ENCODE results near the gene WNT5B. TPM values are rescaled to one million over a fixed set of nuclear protein-coding genes. Genes with fewer than 3 reads are reported as not detected.

WNT5B gene
- total RNA-seq, 1 donor from 2014 or later, result 11.3 TPM

GRCh38 chr12:1633459-1633858, 4.4 kb downstream of the WNT5B start:
- Mint-ChIP-seq H3K4me1 (ENCODE audit: unreplicated experiment) (peaks cover 16% of the 10 kb centered on the region), H3K4me3 (no peak overlapping the region), H3K9me3 (no peaks in the 10 kb centered on the region), H3K27ac (no peak overlapping the region), H3K27me3 (peaks cover 64% of the 10 kb centered on the region), H3K36me3 (peaks cover 24% of the 10 kb centered on the region)
- no peak for DNase-seq (ENCODE audit: extremely low spot score, unreplicated experiment)
- TF ChIP-seq, protein P1, sequence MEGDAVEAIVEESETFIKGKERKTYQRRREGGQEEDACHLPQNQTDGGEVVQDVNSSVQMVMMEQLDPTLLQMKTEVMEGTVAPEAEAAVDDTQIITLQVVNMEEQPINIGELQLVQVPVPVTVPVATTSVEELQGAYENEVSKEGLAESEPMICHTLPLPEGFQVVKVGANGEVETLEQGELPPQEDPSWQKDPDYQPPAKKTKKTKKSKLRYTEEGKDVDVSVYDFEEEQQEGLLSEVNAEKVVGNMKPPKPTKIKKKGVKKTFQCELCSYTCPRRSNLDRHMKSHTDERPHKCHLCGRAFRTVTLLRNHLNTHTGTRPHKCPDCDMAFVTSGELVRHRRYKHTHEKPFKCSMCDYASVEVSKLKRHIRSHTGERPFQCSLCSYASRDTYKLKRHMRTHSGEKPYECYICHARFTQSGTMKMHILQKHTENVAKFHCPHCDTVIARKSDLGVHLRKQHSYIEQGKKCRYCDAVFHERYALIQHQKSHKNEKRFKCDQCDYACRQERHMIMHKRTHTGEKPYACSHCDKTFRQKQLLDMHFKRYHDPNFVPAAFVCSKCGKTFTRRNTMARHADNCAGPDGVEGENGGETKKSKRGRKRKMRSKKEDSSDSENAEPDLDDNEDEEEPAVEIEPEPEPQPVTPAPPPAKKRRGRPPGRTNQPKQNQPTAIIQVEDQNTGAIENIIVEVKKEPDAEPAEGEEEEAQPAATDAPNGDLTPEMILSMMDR (conservative IDR thresholded peaks at IDR 0.05), result no peak

DNA sequence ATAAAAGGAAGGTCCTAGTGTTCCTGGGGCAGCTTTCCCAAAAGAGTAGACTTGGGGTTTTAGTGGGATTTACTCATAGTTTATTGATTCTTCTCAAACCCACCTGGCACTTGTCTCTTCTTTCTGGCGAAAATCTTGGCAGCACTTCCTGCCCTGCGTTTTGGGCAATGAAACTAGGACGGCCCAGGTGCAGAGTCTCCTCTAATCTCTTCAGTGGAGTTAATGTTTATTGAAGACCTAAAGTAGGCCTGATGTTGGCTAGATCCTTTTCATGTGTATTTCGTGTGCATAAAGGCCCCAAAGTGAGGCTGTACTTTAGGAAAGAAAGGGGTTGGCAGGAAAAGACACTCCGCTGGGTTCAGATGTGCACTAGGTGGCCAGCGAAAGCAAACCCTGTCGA, 5.1 kb downstream of the WNT5B start:
- Mint-ChIP-seq H3K27me3 (peaks cover 57% of the 10 kb centered on the region), H3K9me3 (no peaks in the 10 kb centered on the region), H3K4me1 (ENCODE audit: unreplicated experiment) (peaks cover 10% of the 10 kb centered on the region)

DNA sequence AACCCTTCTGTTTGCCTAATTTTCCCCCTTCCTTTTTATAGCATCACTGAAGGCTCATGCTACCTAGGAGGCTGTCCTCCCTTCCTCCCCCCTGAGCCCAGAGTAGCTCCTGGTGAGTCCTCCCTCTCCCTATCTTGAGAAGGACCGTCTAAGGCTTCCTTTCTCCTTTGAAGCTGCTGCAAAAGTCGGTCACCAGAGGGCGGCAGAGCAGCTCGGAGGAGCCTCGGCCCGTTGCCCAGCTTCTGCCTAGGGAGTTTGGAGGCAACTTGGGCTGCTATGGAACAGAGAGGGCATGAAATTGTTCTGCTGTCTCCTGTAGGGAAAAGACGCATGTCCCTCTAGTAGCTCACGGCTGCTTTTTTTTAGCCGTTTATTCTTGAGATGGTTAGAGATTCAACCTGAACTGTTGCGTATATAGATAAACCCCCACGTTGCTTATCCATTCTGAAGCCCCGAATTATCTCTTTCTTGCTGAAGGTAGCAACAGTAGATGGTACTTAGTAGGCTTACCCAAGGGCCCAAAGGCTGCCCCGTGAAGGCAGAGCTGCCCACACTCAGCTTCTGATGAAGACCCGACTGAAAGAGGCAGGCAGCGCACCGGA, 5.7 kb downstream of the WNT5B start:
- Mint-ChIP-seq H3K4me1 (ENCODE audit: unreplicated experiment) (peaks cover 6% of the 10 kb centered on the region), H3K9me3 (no peaks in the 10 kb centered on the region), H3K4me3 (peak overlapping the region; percentile 16), H3K36me3 (peaks cover 27% of the 10 kb centered on the region), H3K27ac (peak overlapping the region; percentile 47), H3K27me3 (peaks cover 51% of the 10 kb centered on the region)
- TF ChIP-seq, protein P1 (conservative IDR thresholded peaks at IDR 0.05), result peak; percentile 84
- no peak for DNase-seq (ENCODE audit: extremely low spot score, unreplicated experiment)

More for the DNA sequence above, 5.1 kb downstream of the WNT5B start:
- no peak for DNase-seq (ENCODE audit: extremely low spot score, unreplicated experiment)
- TF ChIP-seq, protein P1 (conservative IDR thresholded peaks at IDR 0.05), result no peak
- H3K4me3 Mint-ChIP-seq, result no peak overlapping the region
- peak overlapping the region; percentile 47 for H3K27ac Mint-ChIP-seq
- H3K36me3 Mint-ChIP-seq, result peaks cover 27% of the 10 kb centered on the region

DNA sequence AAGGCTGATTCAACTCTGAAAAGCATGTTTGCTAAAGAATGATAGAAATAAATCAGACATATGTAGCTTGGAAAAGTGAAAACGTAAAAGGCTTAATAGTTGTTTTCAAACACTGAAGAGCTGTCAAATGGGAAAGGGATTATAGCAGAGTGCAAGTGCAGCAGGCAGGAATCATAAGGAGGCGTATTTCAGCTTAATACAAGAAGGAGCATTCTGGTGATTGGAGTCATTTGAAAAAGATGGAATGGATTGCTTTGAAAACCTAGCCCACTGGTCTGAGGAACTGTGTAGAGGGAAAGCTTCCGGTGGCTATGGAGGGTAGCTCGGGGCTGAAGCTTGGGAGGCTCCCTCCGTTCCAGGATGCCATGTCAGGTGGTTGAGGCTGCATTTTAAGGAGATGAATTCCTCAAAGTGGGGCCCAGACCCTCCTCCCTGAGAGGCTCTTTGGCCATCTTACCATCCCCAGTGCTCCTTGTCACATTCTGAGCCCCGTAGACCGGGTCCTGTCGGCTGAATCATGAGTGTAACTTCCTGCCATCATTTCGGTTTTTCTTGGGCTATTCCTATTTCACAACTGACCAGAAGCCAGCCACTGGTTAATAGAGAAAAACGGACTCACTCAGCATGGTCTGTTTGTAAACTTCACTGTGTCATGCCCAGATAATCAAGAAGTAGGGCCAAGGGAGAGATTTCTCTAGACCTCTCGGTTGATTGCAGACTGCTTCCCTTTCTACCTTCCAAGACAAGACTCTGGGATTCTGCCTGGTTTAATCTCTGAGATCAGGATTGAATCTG, 6.5 kb downstream of the WNT5B start:
- H3K27me3 Mint-ChIP-seq, result peaks cover 49% of the 10 kb centered on the region
- no peaks in the 10 kb centered on the region for H3K9me3 Mint-ChIP-seq
- peaks cover 4% of the 10 kb centered on the region for H3K4me1 Mint-ChIP-seq (ENCODE audit: unreplicated experiment)
- TF ChIP-seq, protein P1 (conservative IDR thresholded peaks at IDR 0.05), result no peak
- H3K4me3 Mint-ChIP-seq, result no peak overlapping the region
- peaks cover 30% of the 10 kb centered on the region for H3K36me3 Mint-ChIP-seq
- DNase-seq (ENCODE audit: extremely low spot score, unreplicated experiment), result no peak
- H3K27ac Mint-ChIP-seq, result no peak overlapping the region

DNA sequence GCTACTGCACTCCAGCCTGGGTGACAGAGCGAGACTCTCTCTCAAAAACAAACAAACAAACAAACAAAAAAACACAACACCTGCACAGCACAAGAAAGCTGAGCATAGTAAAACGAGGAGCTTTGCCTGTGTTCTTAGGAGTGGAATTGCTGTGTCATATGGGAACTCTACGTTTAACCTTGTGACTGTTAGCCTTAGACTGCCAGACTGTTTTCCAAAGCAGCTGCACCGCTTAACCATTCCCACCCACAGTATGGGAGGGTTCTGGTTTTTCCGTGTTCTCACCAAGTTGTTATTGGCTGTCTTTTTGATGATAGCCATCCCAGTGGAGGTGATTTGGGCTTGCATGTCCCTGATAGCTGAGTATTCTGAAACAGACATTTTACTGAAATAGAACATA, 9.2 kb downstream of the WNT5B start:
- H3K36me3 Mint-ChIP-seq, result peaks cover 21% of the 10 kb centered on the region
- TF ChIP-seq, protein P1 (conservative IDR thresholded peaks at IDR 0.05), result no peak

More for the DNA sequence above, 9.2 kb downstream of the WNT5B start:
- Mint-ChIP-seq H3K9me3 (no peaks in the 10 kb centered on the region), H3K27me3 (peaks cover 40% of the 10 kb centered on the region), H3K4me1 (ENCODE audit: unreplicated experiment) (no peaks in the 10 kb centered on the region), H3K27ac (no peak overlapping the region), H3K4me3 (no peak overlapping the region)
- DNase-seq (ENCODE audit: extremely low spot score, unreplicated experiment), result no peak

All from type B pancreatic cell (in vitro differentiated cells).